ENCODE results near the gene PTPRD.

PTPRD gene

GRCh38 chr9:8782237-8782636 lies 1830.6 kb downstream of the PTPRD start:
- H3K36me3 ChIP-seq (ENCODE audit: control insufficient read depth in 1 of 2, insufficient read depth in 2 of 2, low read length in 2 of 2): no peaks in the 10 kb centered on the region
- H3K9me3 ChIP-seq (ENCODE audit: control insufficient read depth in 1 of 2, low read length in 2 of 2): no peaks in the 10 kb centered on the region
- no peak overlapping the region for H3K9ac ChIP-seq (ENCODE audit: low read depth in 1 of 2, low read length in 2 of 2)
- H3K4me1 ChIP-seq (ENCODE audit: control insufficient read depth in 1 of 2, insufficient read depth in 2 of 2, low read length in 2 of 2): no peaks in the 10 kb centered on the region
- H3K4me3 ChIP-seq (ENCODE audit: low read depth in 1 of 2, low read length in 2 of 2): no peak overlapping the region
- H3K27me3 ChIP-seq (ENCODE audit: control insufficient read depth in 1 of 2, insufficient read depth in 2 of 2, low read length in 2 of 2): no peaks in the 10 kb centered on the region
- H3K27ac ChIP-seq (ENCODE audit: low read depth, low read length): no peak overlapping the region

- Histone ChIP-seq H3K4me3 (ENCODE audit: low read depth in 1 of 2, low read length in 2 of 2) (no peak overlapping the region), H3K36me3 (ENCODE audit: control insufficient read depth in 1 of 2, insufficient read depth in 2 of 2, low read length in 2 of 2) (no peaks in the 10 kb centered on the region), H3K9me3 (ENCODE audit: control insufficient read depth in 1 of 2, low read length in 2 of 2) (no peaks in the 10 kb centered on the region), H3K9ac (ENCODE audit: low read depth in 1 of 2, low read length in 2 of 2) (no peak overlapping the region), H3K4me1 (ENCODE audit: control insufficient read depth in 1 of 2, insufficient read depth in 2 of 2, low read length in 2 of 2) (no peaks in the 10 kb centered on the region), H3K27me3 (ENCODE audit: control insufficient read depth in 1 of 2, insufficient read depth in 2 of 2, low read length in 2 of 2) (no peaks in the 10 kb centered on the region), H3K27ac (ENCODE audit: low read depth, low read length) (no peak overlapping the region)
Observed at GRCh38 chr9:8781458-8781857, 1831.3 kb downstream of the PTPRD start.

- no peaks in the 10 kb centered on the region for H3K27me3 ChIP-seq (ENCODE audit: control insufficient read depth in 1 of 2, insufficient read depth in 2 of 2, low read length in 2 of 2)
- H3K27ac ChIP-seq (ENCODE audit: low read depth, low read length): no peak overlapping the region
- no peak overlapping the region for H3K4me3 ChIP-seq (ENCODE audit: low read depth in 1 of 2, low read length in 2 of 2)
- H3K9me3 ChIP-seq (ENCODE audit: control insufficient read depth in 1 of 2, low read length in 2 of 2): no peaks in the 10 kb centered on the region
- no peaks in the 10 kb centered on the region for H3K36me3 ChIP-seq (ENCODE audit: control insufficient read depth in 1 of 2, insufficient read depth in 2 of 2, low read length in 2 of 2)
- no peaks in the 10 kb centered on the region for H3K4me1 ChIP-seq (ENCODE audit: control insufficient read depth in 1 of 2, insufficient read depth in 2 of 2, low read length in 2 of 2)
- no peak overlapping the region for H3K9ac ChIP-seq (ENCODE audit: low read depth in 1 of 2, low read length in 2 of 2)
Observed at GRCh38 chr9:8780386-8780785, 1832.4 kb downstream of the PTPRD start.

- no peak overlapping the region for H3K4me3 ChIP-seq (ENCODE audit: low read depth in 1 of 2, low read length in 2 of 2)
Observed at GRCh38 chr9:8779478-8779877, 1833.3 kb downstream of the PTPRD start.

GRCh38 chr9:8778356-8778755 lies 1834.4 kb downstream of the PTPRD start:
- Histone ChIP-seq H3K27ac (ENCODE audit: low read depth, low read length) (no peak overlapping the region), H3K27me3 (ENCODE audit: control insufficient read depth in 1 of 2, insufficient read depth in 2 of 2, low read length in 2 of 2) (no peaks in the 10 kb centered on the region), H3K4me1 (ENCODE audit: control insufficient read depth in 1 of 2, insufficient read depth in 2 of 2, low read length in 2 of 2) (no peaks in the 10 kb centered on the region), H3K9ac (ENCODE audit: low read depth in 1 of 2, low read length in 2 of 2) (no peak overlapping the region), H3K4me3 (ENCODE audit: low read depth in 1 of 2, low read length in 2 of 2) (no peak overlapping the region), H3K36me3 (ENCODE audit: control insufficient read depth in 1 of 2, insufficient read depth in 2 of 2, low read length in 2 of 2) (no peaks in the 10 kb centered on the region), H3K9me3 (ENCODE audit: control insufficient read depth in 1 of 2, low read length in 2 of 2) (no peaks in the 10 kb centered on the region)

More at GRCh38 chr9:8779478-8779877, 1833.3 kb downstream of the PTPRD start:
- Histone ChIP-seq H3K9ac (ENCODE audit: low read depth in 1 of 2, low read length in 2 of 2) (no peak overlapping the region), H3K27me3 (ENCODE audit: control insufficient read depth in 1 of 2, insufficient read depth in 2 of 2, low read length in 2 of 2) (no peaks in the 10 kb centered on the region), H3K36me3 (ENCODE audit: control insufficient read depth in 1 of 2, insufficient read depth in 2 of 2, low read length in 2 of 2) (no peaks in the 10 kb centered on the region), H3K9me3 (ENCODE audit: control insufficient read depth in 1 of 2, low read length in 2 of 2) (no peaks in the 10 kb centered on the region), H3K27ac (ENCODE audit: low read depth, low read length) (no peak overlapping the region), H3K4me1 (ENCODE audit: control insufficient read depth in 1 of 2, insufficient read depth in 2 of 2, low read length in 2 of 2) (no peaks in the 10 kb centered on the region)

GRCh38 chr9:8772302-8772701 lies 1840.5 kb downstream of the PTPRD start:
- no peak overlapping the region for H3K9ac ChIP-seq (ENCODE audit: low read depth in 1 of 2, low read length in 2 of 2)
- H3K4me1 ChIP-seq (ENCODE audit: control insufficient read depth in 1 of 2, insufficient read depth in 2 of 2, low read length in 2 of 2): no peaks in the 10 kb centered on the region
- H3K27me3 ChIP-seq (ENCODE audit: control insufficient read depth in 1 of 2, insufficient read depth in 2 of 2, low read length in 2 of 2): no peaks in the 10 kb centered on the region
- no peak overlapping the region for H3K4me3 ChIP-seq (ENCODE audit: low read depth in 1 of 2, low read length in 2 of 2)
- H3K27ac ChIP-seq (ENCODE audit: low read depth, low read length): no peak overlapping the region
- no peaks in the 10 kb centered on the region for H3K36me3 ChIP-seq (ENCODE audit: control insufficient read depth in 1 of 2, insufficient read depth in 2 of 2, low read length in 2 of 2)
- H3K9me3 ChIP-seq (ENCODE audit: control insufficient read depth in 1 of 2, low read length in 2 of 2): no peaks in the 10 kb centered on the region

GRCh38 chr9:8769153-8769552 lies 1843.6 kb downstream of the PTPRD start:
- H3K4me1 ChIP-seq (ENCODE audit: control insufficient read depth in 1 of 2, insufficient read depth in 2 of 2, low read length in 2 of 2): no peaks in the 10 kb centered on the region
- no peak overlapping the region for H3K9ac ChIP-seq (ENCODE audit: low read depth in 1 of 2, low read length in 2 of 2)
- H3K4me3 ChIP-seq (ENCODE audit: low read depth in 1 of 2, low read length in 2 of 2): no peak overlapping the region
- H3K9me3 ChIP-seq (ENCODE audit: control insufficient read depth in 1 of 2, low read length in 2 of 2): no peaks in the 10 kb centered on the region
- no peak overlapping the region for H3K27ac ChIP-seq (ENCODE audit: low read depth, low read length)
- H3K36me3 ChIP-seq (ENCODE audit: control insufficient read depth in 1 of 2, insufficient read depth in 2 of 2, low read length in 2 of 2): no peaks in the 10 kb centered on the region
- no peaks in the 10 kb centered on the region for H3K27me3 ChIP-seq (ENCODE audit: control insufficient read depth in 1 of 2, insufficient read depth in 2 of 2, low read length in 2 of 2)

GRCh38 chr9:8766096-8766495 lies 1846.7 kb downstream of the PTPRD start:
- Histone ChIP-seq H3K4me3 (ENCODE audit: low read depth in 1 of 2, low read length in 2 of 2) (no peak overlapping the region), H3K9ac (ENCODE audit: low read depth in 1 of 2, low read length in 2 of 2) (no peak overlapping the region), H3K36me3 (ENCODE audit: control insufficient read depth in 1 of 2, insufficient read depth in 2 of 2, low read length in 2 of 2) (no peaks in the 10 kb centered on the region), H3K27ac (ENCODE audit: low read depth, low read length) (no peak overlapping the region), H3K9me3 (ENCODE audit: control insufficient read depth in 1 of 2, low read length in 2 of 2) (no peaks in the 10 kb centered on the region), H3K4me1 (ENCODE audit: control insufficient read depth in 1 of 2, insufficient read depth in 2 of 2, low read length in 2 of 2) (no peaks in the 10 kb centered on the region), H3K27me3 (ENCODE audit: control insufficient read depth in 1 of 2, insufficient read depth in 2 of 2, low read length in 2 of 2) (no peaks in the 10 kb centered on the region)

GRCh38 chr9:8764051-8764450 lies 1848.8 kb downstream of the PTPRD start:
- no peak overlapping the region for H3K9ac ChIP-seq (ENCODE audit: low read depth in 1 of 2, low read length in 2 of 2)
- H3K27ac ChIP-seq (ENCODE audit: low read depth, low read length): no peak overlapping the region
- H3K9me3 ChIP-seq (ENCODE audit: control insufficient read depth in 1 of 2, low read length in 2 of 2): no peaks in the 10 kb centered on the region
- no peaks in the 10 kb centered on the region for H3K36me3 ChIP-seq (ENCODE audit: control insufficient read depth in 1 of 2, insufficient read depth in 2 of 2, low read length in 2 of 2)
- no peaks in the 10 kb centered on the region for H3K27me3 ChIP-seq (ENCODE audit: control insufficient read depth in 1 of 2, insufficient read depth in 2 of 2, low read length in 2 of 2)
- no peaks in the 10 kb centered on the region for H3K4me1 ChIP-seq (ENCODE audit: control insufficient read depth in 1 of 2, insufficient read depth in 2 of 2, low read length in 2 of 2)
- no peak overlapping the region for H3K4me3 ChIP-seq (ENCODE audit: low read depth in 1 of 2, low read length in 2 of 2)

- Histone ChIP-seq H3K9me3 (ENCODE audit: control insufficient read depth in 1 of 2, low read length in 2 of 2) (no peaks in the 10 kb centered on the region), H3K27me3 (ENCODE audit: control insufficient read depth in 1 of 2, insufficient read depth in 2 of 2, low read length in 2 of 2) (no peaks in the 10 kb centered on the region), H3K36me3 (ENCODE audit: control insufficient read depth in 1 of 2, insufficient read depth in 2 of 2, low read length in 2 of 2) (no peaks in the 10 kb centered on the region), H3K4me3 (ENCODE audit: low read depth in 1 of 2, low read length in 2 of 2) (no peak overlapping the region), H3K9ac (ENCODE audit: low read depth in 1 of 2, low read length in 2 of 2) (no peak overlapping the region), H3K4me1 (ENCODE audit: control insufficient read depth in 1 of 2, insufficient read depth in 2 of 2, low read length in 2 of 2) (no peaks in the 10 kb centered on the region), H3K27ac (ENCODE audit: low read depth, low read length) (no peak overlapping the region)
Observed at GRCh38 chr9:8762479-8763085, 1850.2 kb downstream of the PTPRD start.
